Caco-2 (cell line): ENCODE data around the gene LUC7L. TPM values are rescaled to one million over a fixed set of nuclear protein-coding genes. Genes with fewer than 3 reads are reported as not detected.

Experiments used
- BruUV-seq: library from RNA; stranded (reverse); fragments of 400-500 nt; replicated peaks from 2 replicates; lab custom pipeline; 2021; lab: Mats Ljungman, UMichigan
- CTCF ChIA-PET: fragments of 300-600 bp; sonication (Branson Sonifier 250); formaldehyde crosslinking; loops from one replicate; lab custom pipeline; 2022; ENCODE audit warnings: antibody characterized with exemption; lab: Charles Lee
- POLR2A ChIA-PET: fragments of 300-600 bp; sonication (Branson Sonifier 250); formaldehyde crosslinking; loops from one replicate; lab custom pipeline; 2022; ENCODE audit warnings: antibody characterized with exemption; lab: Charles Lee
- DNase-seq, 2 experiments: peaks; one replicate each; pipeline versions ENCODE4 v3.0.0 to v3.0.0-alpha.2; 2020 to 2022
- H3K27me3 ChIP-seq: replicated peaks from 2 replicates; pipeline ENCODE4 v1.6.0; 2011; ENCODE audit warnings: low read length; ENCODE audit not compliant: control insufficient read depth, insufficient read depth
- H3K36me3 ChIP-seq: 2 replicates; pipeline ENCODE4 v1.5.1; 2011; ENCODE audit warnings: low read length; ENCODE audit not compliant: control insufficient read depth, insufficient read depth
- H3K4me1 ChIP-seq: fragments of 250-450 bp; sonication (Bioruptor Pico); 2 replicates; pipeline ENCODE4 v1.5.1; 2020; ENCODE audit warnings: mild to moderate bottlenecking
- H3K4me3 ChIP-seq: 2 replicates; pipeline ENCODE4 v1.5.1; 2011; ENCODE audit warnings: low read depth, mild to moderate bottlenecking, control low read depth, low read length
- H3K9me3 ChIP-seq: fragments of 250-450 bp; sonication (Bioruptor Pico); 2 replicates; pipeline ENCODE4 v1.5.1; 2020; ENCODE audit warnings: mild to moderate bottlenecking, moderate library complexity
- H3K27ac Mint-ChIP-seq: one replicate; pipeline ENCODE4 v1.8.0; 2022; ENCODE audit warnings: mixed read lengths; ENCODE audit not compliant: unreplicated experiment
- H3K27me3 Mint-ChIP-seq: one replicate; pipeline ENCODE4 v1.8.0; 2022; ENCODE audit warnings: mixed read lengths; ENCODE audit not compliant: insufficient read depth, unreplicated experiment
- H3K36me3 Mint-ChIP-seq: one replicate; pipeline ENCODE4 v1.8.0; 2022; ENCODE audit warnings: mild to moderate bottlenecking, mixed read lengths; ENCODE audit not compliant: insufficient read depth, unreplicated experiment
- H3K4me1 Mint-ChIP-seq: one replicate; pipeline ENCODE4 v1.8.0; 2022; ENCODE audit warnings: low read depth, mixed read lengths; ENCODE audit not compliant: unreplicated experiment
- H3K4me3 Mint-ChIP-seq: one replicate; pipeline ENCODE4 v1.8.0; 2022; ENCODE audit warnings: mild to moderate bottlenecking, moderate library complexity, mixed read lengths; ENCODE audit not compliant: unreplicated experiment
- H3K9me3 Mint-ChIP-seq: one replicate; pipeline ENCODE4 v1.8.0; 2022; ENCODE audit warnings: mixed read lengths; ENCODE audit not compliant: unreplicated experiment
- intact Hi-C: fragments of 100-400 bp; cut with micrococcal nuclease; formaldehyde crosslinking; loops from one replicate; pipeline ENCODE4 v1.10.0; 2022; ENCODE audit not compliant: unreplicated experiment
- total RNA-seq: library from RNA; stranded (reverse); gene quantifications from 2 replicates; pipeline ENCODE4 v1.2.3, GENCODE V29; 2022
- TF ChIP-seq, protein P1 (sequence below), 2 experiments: fragments of 200-600 bp in 1 of 2; IDR thresholded peaks; 1 replicate in 1 of 2; 2 replicates in 1 of 2; pipeline versions ENCODE4 v1.5.1 to v1.8.0; 2011 to 2022; ENCODE audit warnings: antibody characterized with exemption in 1 of 2, control low read depth in 1 of 2, inconsistent platforms in 1 of 2, low read depth in 1 of 2, low read length in 1 of 2, mild to moderate bottlenecking in 1 of 2, moderate library complexity in 1 of 2; ENCODE audit not compliant: insufficient read depth in 1 of 2, severe bottlenecking in 1 of 2, unreplicated experiment in 1 of 2

The LUC7L gene
- total RNA-seq, 1 experiment from 2014 or later: 80.7 TPM

DNA sequence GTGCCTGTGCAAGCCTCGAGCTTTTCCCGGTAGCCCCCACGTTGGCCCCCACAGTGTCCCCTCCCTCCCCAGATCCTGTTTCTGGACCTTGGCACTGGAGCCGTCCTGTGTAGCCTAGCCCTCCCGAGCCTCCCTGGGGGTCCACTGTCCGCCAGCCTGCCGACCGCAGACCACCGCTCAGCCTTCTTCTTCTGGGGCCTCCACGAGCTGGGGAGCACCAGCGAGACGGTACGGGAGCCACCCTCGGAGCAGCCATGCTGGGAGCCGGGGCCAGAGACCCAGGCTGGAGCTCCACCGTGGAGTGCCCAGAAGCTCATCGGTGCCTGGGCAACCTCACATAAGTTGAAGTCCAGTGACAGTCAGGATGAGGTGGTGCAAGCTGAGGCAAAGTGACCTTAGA lies 34.7 kb upstream of the LUC7L start:
- no peak overlapping the region for H3K27ac Mint-ChIP-seq
- no TSS peak for BruUV-seq
- H3K9me3 Mint-ChIP-seq: no peaks in the 10 kb centered on the region
- POLR2A ChIA-PET: interaction anchor here (0.5 kb wide), 1 partner anchor 20 kb away, joined by 9 read pairs; no protein-coding TSS in a partner anchor
- Histone ChIP-seq H3K9me3 (no peaks in the 10 kb centered on the region), H3K27me3 (no peaks in the 10 kb centered on the region), H3K4me1 (no peaks in the 10 kb centered on the region), H3K4me3 (no peak overlapping the region), H3K36me3 (no peaks in the 10 kb centered on the region)
- TF ChIP-seq, protein P1, sequence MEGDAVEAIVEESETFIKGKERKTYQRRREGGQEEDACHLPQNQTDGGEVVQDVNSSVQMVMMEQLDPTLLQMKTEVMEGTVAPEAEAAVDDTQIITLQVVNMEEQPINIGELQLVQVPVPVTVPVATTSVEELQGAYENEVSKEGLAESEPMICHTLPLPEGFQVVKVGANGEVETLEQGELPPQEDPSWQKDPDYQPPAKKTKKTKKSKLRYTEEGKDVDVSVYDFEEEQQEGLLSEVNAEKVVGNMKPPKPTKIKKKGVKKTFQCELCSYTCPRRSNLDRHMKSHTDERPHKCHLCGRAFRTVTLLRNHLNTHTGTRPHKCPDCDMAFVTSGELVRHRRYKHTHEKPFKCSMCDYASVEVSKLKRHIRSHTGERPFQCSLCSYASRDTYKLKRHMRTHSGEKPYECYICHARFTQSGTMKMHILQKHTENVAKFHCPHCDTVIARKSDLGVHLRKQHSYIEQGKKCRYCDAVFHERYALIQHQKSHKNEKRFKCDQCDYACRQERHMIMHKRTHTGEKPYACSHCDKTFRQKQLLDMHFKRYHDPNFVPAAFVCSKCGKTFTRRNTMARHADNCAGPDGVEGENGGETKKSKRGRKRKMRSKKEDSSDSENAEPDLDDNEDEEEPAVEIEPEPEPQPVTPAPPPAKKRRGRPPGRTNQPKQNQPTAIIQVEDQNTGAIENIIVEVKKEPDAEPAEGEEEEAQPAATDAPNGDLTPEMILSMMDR (IDR thresholded peaks at IDR 0.05; ENCODE audit: insufficient read depth in 1 of 2, low read depth in 1 of 2, low read length in 1 of 2, severe bottlenecking in 1 of 2, unreplicated experiment in 1 of 2): no peak
- no peak for DNase-seq
- CTCF ChIA-PET: no interaction called here
- no peaks in the 10 kb centered on the region for H3K27me3 Mint-ChIP-seq
- no peaks in the 10 kb centered on the region for H3K4me1 Mint-ChIP-seq
- H3K4me3 Mint-ChIP-seq: no peak overlapping the region
- intact Hi-C loops: no loop called here
- H3K36me3 Mint-ChIP-seq: peaks cover 12% of the 10 kb centered on the region

DNA sequence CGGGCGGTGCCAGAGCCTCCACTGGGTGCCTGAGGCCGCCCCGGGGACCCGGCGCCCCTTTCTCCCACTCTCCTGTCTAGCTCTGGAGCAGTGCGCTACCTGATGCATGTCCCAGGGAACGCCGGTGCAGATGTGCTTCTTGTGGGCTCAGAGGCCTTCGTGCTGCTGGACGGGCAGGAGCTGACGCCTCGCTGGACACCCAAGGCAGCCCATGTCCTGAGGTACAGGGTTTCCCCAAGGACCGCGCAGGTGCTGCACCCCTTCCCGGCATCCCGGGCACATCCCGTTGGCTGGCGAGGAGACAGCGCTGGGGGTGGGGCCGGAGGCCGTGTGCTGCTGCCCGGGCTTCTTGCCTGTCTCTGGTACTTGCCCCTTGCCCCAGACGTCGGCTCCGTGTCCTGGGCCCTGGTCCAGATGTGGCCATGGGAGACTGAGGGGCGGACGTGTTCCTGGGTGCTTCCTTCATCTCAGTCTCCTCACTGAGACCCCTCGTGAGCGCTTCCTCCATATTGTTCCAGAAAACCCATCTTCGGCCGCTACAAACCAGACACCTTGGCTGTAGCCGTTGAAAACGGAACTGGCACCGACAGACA lies 34.0 kb upstream of the LUC7L start:
- no peaks in the 10 kb centered on the region for H3K4me1 Mint-ChIP-seq
- H3K9me3 Mint-ChIP-seq: no peaks in the 10 kb centered on the region
- Histone ChIP-seq H3K36me3 (no peaks in the 10 kb centered on the region), H3K4me3 (no peak overlapping the region), H3K9me3 (no peaks in the 10 kb centered on the region), H3K27me3 (no peaks in the 10 kb centered on the region), H3K4me1 (no peaks in the 10 kb centered on the region)
- H3K36me3 Mint-ChIP-seq: peaks cover 12% of the 10 kb centered on the region
- BruUV-seq: no TSS peak
- no peaks in the 10 kb centered on the region for H3K27me3 Mint-ChIP-seq
- H3K27ac Mint-ChIP-seq: no peak overlapping the region
- TF ChIP-seq, protein P1 (IDR thresholded peaks at IDR 0.05; ENCODE audit: insufficient read depth in 1 of 2, low read depth in 1 of 2, low read length in 1 of 2, severe bottlenecking in 1 of 2, unreplicated experiment in 1 of 2): no peak
- intact Hi-C loops: no loop called here
- ChIA-PET POLR2A (no interaction called here), CTCF (no interaction called here)
- H3K4me3 Mint-ChIP-seq: no peak overlapping the region
- DNase-seq: no peak

DNA sequence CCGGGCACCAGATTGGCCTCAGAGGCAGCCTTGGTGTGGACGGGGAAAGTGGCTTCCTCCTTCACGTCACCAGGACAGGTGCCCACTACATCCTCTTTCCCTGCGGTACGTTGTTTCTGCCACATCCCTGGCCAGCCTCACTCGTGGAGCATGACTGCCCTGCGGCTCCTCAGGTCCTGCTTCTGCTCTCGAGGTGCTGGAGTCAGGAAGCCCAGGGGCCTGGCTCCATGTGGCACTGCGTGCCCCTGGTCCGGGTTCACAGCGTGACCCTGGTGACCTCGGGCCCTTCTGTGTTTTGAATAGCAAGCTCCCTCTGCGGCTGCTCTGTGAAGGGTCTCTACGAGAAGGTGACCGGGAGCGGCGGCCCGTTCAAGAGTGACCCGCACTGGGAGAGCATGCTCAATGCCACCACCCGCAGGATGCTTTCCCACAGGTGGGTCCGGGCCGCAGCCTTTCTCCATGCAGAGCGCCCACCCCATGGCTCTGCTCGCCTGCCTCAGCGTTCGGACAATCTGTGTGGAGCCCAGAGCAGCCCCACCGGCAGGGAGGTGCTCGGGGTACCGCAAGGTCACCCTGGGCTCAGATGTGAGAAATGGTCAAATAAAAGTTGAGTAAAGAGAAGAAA lies 33.0 kb upstream of the LUC7L start:
- ChIA-PET POLR2A (no interaction called here), CTCF (no interaction called here)
- no peak overlapping the region for H3K4me3 ChIP-seq
- intact Hi-C loops: no loop called here
- H3K27ac Mint-ChIP-seq: no peak overlapping the region
- H3K36me3 Mint-ChIP-seq: peaks cover 12% of the 10 kb centered on the region
- H3K4me3 Mint-ChIP-seq: no peak overlapping the region
- no peaks in the 10 kb centered on the region for H3K27me3 Mint-ChIP-seq
- H3K36me3 ChIP-seq: no peaks in the 10 kb centered on the region
- H3K27me3 ChIP-seq: no peaks in the 10 kb centered on the region
- no peaks in the 10 kb centered on the region for H3K4me1 Mint-ChIP-seq
- no peak for DNase-seq
- no peaks in the 10 kb centered on the region for H3K9me3 ChIP-seq
- H3K4me1 ChIP-seq: no peaks in the 10 kb centered on the region
- H3K9me3 Mint-ChIP-seq: no peaks in the 10 kb centered on the region
- BruUV-seq: no TSS peak
- TF ChIP-seq, protein P1 (IDR thresholded peaks at IDR 0.05; ENCODE audit: insufficient read depth in 1 of 2, low read depth in 1 of 2, low read length in 1 of 2, severe bottlenecking in 1 of 2, unreplicated experiment in 1 of 2): no peak
